Measurements from ENCODE around the gene RBM19. TPM values are rescaled to one million over a fixed set of nuclear protein-coding genes. Genes with fewer than 3 reads are reported as not detected.

Gene RBM19
- total RNA-seq, 1 experiment from 2014 or later, result 35.7 TPM

- H3K4me1 ChIP-seq, result no peaks in the 10 kb centered on the region
- DNase-seq, result no peak
- POLR2A ChIA-PET, result no interaction called here
- intact Hi-C loops (cut with micrococcal nuclease; ENCODE audit: unreplicated experiment), result no loop called here
- H3K9me3 ChIP-seq, result no peaks in the 10 kb centered on the region
- no peaks in the 10 kb centered on the region for H3K4me1 Mint-ChIP-seq (ENCODE audit: low read depth, unreplicated experiment)
- CTCF ChIA-PET, result no interaction called here
- BruUV-seq (replicated peaks), result no TSS peak
- H3K27me3 Mint-ChIP-seq (ENCODE audit: insufficient read depth, unreplicated experiment), result no peaks in the 10 kb centered on the region
- H3K4me3 Mint-ChIP-seq (ENCODE audit: unreplicated experiment), result no peak overlapping the region
- H3K27me3 ChIP-seq (replicated peaks; ENCODE audit: control insufficient read depth, insufficient read depth, low read length), result no peaks in the 10 kb centered on the region
- no peak for TF ChIP-seq CTCF (IDR thresholded peaks at IDR 0.05; ENCODE audit: insufficient read depth in 1 of 2, low read depth in 1 of 2, low read length in 1 of 2, severe bottlenecking in 1 of 2, unreplicated experiment in 1 of 2)
- H3K36me3 Mint-ChIP-seq (ENCODE audit: insufficient read depth, unreplicated experiment), result peaks cover 20% of the 10 kb centered on the region
- H3K4me3 ChIP-seq (ENCODE audit: low read depth, low read length), result no peak overlapping the region
- H3K9me3 Mint-ChIP-seq (ENCODE audit: unreplicated experiment), result no peaks in the 10 kb centered on the region
- no peak overlapping the region for H3K27ac Mint-ChIP-seq (ENCODE audit: unreplicated experiment)
- no peaks in the 10 kb centered on the region for H3K36me3 ChIP-seq (ENCODE audit: control insufficient read depth, insufficient read depth, low read length)
Measured at GRCh38 chr12:113914806-113915205, 51.3 kb downstream of the RBM19 start.

GRCh38 chr12:113914176-113914575 lies 51.9 kb downstream of the RBM19 start:
- H3K4me3 Mint-ChIP-seq (ENCODE audit: unreplicated experiment), result no peak overlapping the region
- H3K27me3 ChIP-seq (replicated peaks; ENCODE audit: control insufficient read depth, insufficient read depth, low read length), result no peaks in the 10 kb centered on the region
- intact Hi-C loops (cut with micrococcal nuclease; ENCODE audit: unreplicated experiment), result no loop called here

GRCh38 chr12:113912760-113913329 lies 53.3 kb downstream of the RBM19 start:
- peak; percentile 90 to 93 for TF ChIP-seq CTCF (IDR thresholded peaks at IDR 0.05; ENCODE audit: insufficient read depth in 1 of 2, low read depth in 1 of 2, low read length in 1 of 2, severe bottlenecking in 1 of 2, unreplicated experiment in 1 of 2)
- CTCF ChIA-PET, result interaction anchor here (0.9 kb wide), 1 partner anchor 147 kb away, joined by 3 read pairs; no protein-coding TSS in a partner anchor
- Histone ChIP-seq H3K9me3 (no peaks in the 10 kb centered on the region), H3K27me3 (replicated peaks; ENCODE audit: control insufficient read depth, insufficient read depth, low read length) (no peaks in the 10 kb centered on the region), H3K4me1 (no peaks in the 10 kb centered on the region), H3K4me3 (ENCODE audit: low read depth, low read length) (no peak overlapping the region), H3K36me3 (ENCODE audit: control insufficient read depth, insufficient read depth, low read length) (peaks cover under 1% of the 10 kb centered on the region; the same call in 1 of the 2 replicates)
- Mint-ChIP-seq H3K36me3 (ENCODE audit: insufficient read depth, unreplicated experiment) (peaks cover 25% of the 10 kb centered on the region), H3K4me3 (ENCODE audit: unreplicated experiment) (no peak overlapping the region), H3K27me3 (ENCODE audit: insufficient read depth, unreplicated experiment) (no peaks in the 10 kb centered on the region), H3K9me3 (ENCODE audit: unreplicated experiment) (no peaks in the 10 kb centered on the region), H3K27ac (ENCODE audit: unreplicated experiment) (no peak overlapping the region), H3K4me1 (ENCODE audit: low read depth, unreplicated experiment) (no peaks in the 10 kb centered on the region)
- DNase-seq, result peak; percentile 68 to 75
- intact Hi-C loops (cut with micrococcal nuclease; ENCODE audit: unreplicated experiment), result loop anchor here (1.0 kb wide), 3 partner anchors 46 to 474 kb away; no protein-coding TSS in a partner anchor
- BruUV-seq (replicated peaks), result no TSS peak
- POLR2A ChIA-PET, result no interaction called here

More at GRCh38 chr12:113914176-113914575, 51.9 kb downstream of the RBM19 start:
- no peak for TF ChIP-seq CTCF (IDR thresholded peaks at IDR 0.05; ENCODE audit: insufficient read depth in 1 of 2, low read depth in 1 of 2, low read length in 1 of 2, severe bottlenecking in 1 of 2, unreplicated experiment in 1 of 2)
- H3K36me3 ChIP-seq (ENCODE audit: control insufficient read depth, insufficient read depth, low read length), result no peaks in the 10 kb centered on the region
- H3K4me1 ChIP-seq, result no peaks in the 10 kb centered on the region
- H3K36me3 Mint-ChIP-seq (ENCODE audit: insufficient read depth, unreplicated experiment), result peaks cover 20% of the 10 kb centered on the region
- ChIA-PET CTCF (no interaction called here), POLR2A (no interaction called here)
- no peaks in the 10 kb centered on the region for H3K4me1 Mint-ChIP-seq (ENCODE audit: low read depth, unreplicated experiment)
- no peaks in the 10 kb centered on the region for H3K9me3 Mint-ChIP-seq (ENCODE audit: unreplicated experiment)
- no peak overlapping the region for H3K27ac Mint-ChIP-seq (ENCODE audit: unreplicated experiment)
- no TSS peak for BruUV-seq (replicated peaks)
- no peak overlapping the region for H3K4me3 ChIP-seq (ENCODE audit: low read depth, low read length)
- no peaks in the 10 kb centered on the region for H3K27me3 Mint-ChIP-seq (ENCODE audit: insufficient read depth, unreplicated experiment)
- no peak for DNase-seq
- H3K9me3 ChIP-seq, result no peaks in the 10 kb centered on the region

All from Caco-2 (cell line).